ENCODE data around the gene MACROD2. TPM values are rescaled to one million over a fixed set of nuclear protein-coding genes. Genes with fewer than 3 reads are reported as not detected.

Gene MACROD2
- polyA plus RNA-seq, 1 experiment: 0.47 TPM

DNA sequence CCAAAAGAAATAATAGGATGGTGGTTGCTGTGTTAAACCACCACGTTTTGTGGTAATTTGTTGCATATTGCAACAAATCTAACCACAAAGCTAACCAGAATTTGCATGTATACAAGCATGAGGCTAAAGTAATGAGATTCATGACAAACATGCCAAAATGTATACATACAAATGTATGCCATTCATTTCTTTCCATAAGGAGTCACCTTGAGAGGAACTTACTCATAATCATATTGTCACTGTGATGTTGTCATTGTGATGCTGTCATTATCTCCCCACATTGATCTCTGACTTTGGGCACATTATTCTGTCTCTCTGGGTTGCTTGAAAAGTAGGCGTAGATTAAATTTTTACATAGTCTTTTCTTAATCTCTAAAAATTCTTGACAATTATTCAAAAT, 1228.9 kb downstream of the MACROD2 start:
- no peaks in the 10 kb centered on the region for H3K27me3 ChIP-seq (ENCODE audit: control insufficient read depth, insufficient read depth, low read length)
- no peak for DNase-seq (ENCODE audit: low read depth)
- TF ChIP-seq, protein P1, sequence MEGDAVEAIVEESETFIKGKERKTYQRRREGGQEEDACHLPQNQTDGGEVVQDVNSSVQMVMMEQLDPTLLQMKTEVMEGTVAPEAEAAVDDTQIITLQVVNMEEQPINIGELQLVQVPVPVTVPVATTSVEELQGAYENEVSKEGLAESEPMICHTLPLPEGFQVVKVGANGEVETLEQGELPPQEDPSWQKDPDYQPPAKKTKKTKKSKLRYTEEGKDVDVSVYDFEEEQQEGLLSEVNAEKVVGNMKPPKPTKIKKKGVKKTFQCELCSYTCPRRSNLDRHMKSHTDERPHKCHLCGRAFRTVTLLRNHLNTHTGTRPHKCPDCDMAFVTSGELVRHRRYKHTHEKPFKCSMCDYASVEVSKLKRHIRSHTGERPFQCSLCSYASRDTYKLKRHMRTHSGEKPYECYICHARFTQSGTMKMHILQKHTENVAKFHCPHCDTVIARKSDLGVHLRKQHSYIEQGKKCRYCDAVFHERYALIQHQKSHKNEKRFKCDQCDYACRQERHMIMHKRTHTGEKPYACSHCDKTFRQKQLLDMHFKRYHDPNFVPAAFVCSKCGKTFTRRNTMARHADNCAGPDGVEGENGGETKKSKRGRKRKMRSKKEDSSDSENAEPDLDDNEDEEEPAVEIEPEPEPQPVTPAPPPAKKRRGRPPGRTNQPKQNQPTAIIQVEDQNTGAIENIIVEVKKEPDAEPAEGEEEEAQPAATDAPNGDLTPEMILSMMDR (IDR thresholded peaks at IDR 0.05; ENCODE audit: insufficient read depth, low read depth, low read length): no peak
- no peak overlapping the region for H3K4me3 ChIP-seq (ENCODE audit: low read depth, low read length)
- ChIA-PET CTCF (no interaction called here), POLR2A (interaction anchor here (0.7 kb wide), 1 partner anchor 581 kb away, joined by 21 read pairs; no protein-coding TSS in a partner anchor)
- H3K36me3 ChIP-seq (ENCODE audit: control insufficient read depth, insufficient read depth, low read length): no peaks in the 10 kb centered on the region

DNA sequence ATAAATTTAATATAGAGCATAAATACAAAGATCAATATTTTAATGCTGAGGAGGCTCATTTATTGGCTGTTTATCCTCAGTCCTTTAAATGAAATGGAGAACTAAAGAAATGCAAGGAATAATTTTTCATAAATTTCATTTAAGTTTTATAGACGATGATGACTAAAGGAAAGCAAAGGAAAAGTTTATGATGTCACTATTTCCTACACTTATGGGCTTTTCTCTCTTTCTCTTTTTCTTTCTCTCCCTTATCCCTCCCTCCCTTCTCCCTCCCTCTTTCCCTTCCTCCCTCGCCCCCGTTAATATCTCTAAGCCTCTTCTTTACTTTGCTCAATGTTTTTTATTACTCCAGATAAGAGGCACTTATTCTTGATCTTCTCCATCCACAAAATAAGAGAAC, 1231.8 kb downstream of the MACROD2 start:
- Histone ChIP-seq H3K27me3 (ENCODE audit: control insufficient read depth, insufficient read depth, low read length) (no peaks in the 10 kb centered on the region), H3K36me3 (ENCODE audit: control insufficient read depth, insufficient read depth, low read length) (no peaks in the 10 kb centered on the region), H3K4me3 (ENCODE audit: low read depth, low read length) (no peak overlapping the region)
- POLR2A ChIA-PET: no interaction called here
- TF ChIP-seq, protein P1 (IDR thresholded peaks at IDR 0.05; ENCODE audit: insufficient read depth, low read depth, low read length): no peak
- CTCF ChIA-PET: interaction anchor here (0.8 kb wide), 1 partner anchor 10 kb away, joined by 3 read pairs; no protein-coding TSS in a partner anchor
- no peak for DNase-seq (ENCODE audit: low read depth)

DNA sequence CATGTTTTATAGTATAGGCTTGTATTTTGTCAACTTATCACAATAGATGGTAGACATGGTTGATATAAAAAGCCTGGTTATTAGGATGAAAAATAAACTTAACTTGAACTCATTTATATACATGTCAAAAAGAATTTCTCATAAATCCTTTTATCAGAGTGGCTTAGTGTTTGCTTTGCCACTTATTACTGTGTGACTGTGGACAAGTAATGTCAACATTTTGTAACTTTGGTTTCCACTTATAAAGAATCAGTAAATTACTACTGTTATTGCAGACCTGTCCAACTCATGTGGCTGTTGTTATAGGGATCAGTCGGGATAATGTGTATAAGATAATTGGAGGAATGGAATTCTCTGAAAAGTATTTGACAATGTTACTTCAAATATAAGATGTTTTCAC, 1236.9 kb downstream of the MACROD2 start:
- CTCF ChIA-PET: no interaction called here
- Histone ChIP-seq H3K36me3 (ENCODE audit: control insufficient read depth, insufficient read depth, low read length) (no peaks in the 10 kb centered on the region), H3K27me3 (ENCODE audit: control insufficient read depth, insufficient read depth, low read length) (no peaks in the 10 kb centered on the region), H3K4me3 (ENCODE audit: low read depth, low read length) (no peak overlapping the region)
- TF ChIP-seq, protein P1 (IDR thresholded peaks at IDR 0.05; ENCODE audit: insufficient read depth, low read depth, low read length): no peak
- no peak for DNase-seq (ENCODE audit: low read depth)
- POLR2A ChIA-PET: no interaction called here

DNA sequence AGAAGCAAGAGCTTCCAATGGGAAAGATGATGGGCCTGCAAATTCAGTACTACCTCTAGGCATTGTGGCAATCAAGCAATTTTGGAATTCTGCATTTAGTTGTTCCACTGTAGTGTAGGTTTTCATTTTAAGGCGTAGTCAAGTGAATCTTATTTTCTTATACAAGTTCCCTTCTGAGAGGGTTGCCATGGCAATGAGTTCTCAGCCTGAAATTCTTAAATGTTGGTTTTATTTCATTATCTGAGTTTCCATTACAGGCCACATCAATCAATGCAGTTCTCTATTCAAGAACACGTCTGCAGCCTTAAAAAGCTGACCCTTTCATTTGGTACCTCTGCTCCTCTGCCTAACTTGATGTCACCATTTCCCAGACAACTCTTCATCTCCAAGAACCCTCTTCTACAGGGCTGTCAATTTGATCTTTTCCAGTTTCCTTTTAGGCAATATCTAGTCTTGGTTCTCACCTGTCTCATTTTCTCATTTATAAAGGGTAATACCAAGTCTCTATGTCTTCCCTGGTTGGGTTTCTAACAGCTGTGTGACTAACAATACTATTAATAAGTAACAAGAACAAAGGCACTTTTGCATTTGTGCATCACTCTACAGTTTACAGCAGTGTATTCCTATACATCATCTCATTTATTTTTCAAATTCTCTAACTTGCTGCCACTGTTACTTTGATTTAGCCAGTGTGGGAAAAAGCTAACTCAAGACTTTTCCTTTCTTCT, 1240.3 kb downstream of the MACROD2 start:
- no peaks in the 10 kb centered on the region for H3K27me3 ChIP-seq (ENCODE audit: control insufficient read depth, insufficient read depth, low read length)
- no peaks in the 10 kb centered on the region for H3K36me3 ChIP-seq (ENCODE audit: control insufficient read depth, insufficient read depth, low read length)
- DNase-seq (ENCODE audit: low read depth): no peak
- no peak overlapping the region for H3K4me3 ChIP-seq (ENCODE audit: low read depth, low read length)
- TF ChIP-seq, protein P1 (IDR thresholded peaks at IDR 0.05; ENCODE audit: insufficient read depth, low read depth, low read length): no peak
- POLR2A ChIA-PET: no interaction called here
- CTCF ChIA-PET: interaction anchor here (1.1 to 2.5 kb wide), 3 partner anchors 224 to 1045 kb away, joined by 3 to 12 read pairs (median 4); partner anchors contain the start of gene FLRT3

DNA sequence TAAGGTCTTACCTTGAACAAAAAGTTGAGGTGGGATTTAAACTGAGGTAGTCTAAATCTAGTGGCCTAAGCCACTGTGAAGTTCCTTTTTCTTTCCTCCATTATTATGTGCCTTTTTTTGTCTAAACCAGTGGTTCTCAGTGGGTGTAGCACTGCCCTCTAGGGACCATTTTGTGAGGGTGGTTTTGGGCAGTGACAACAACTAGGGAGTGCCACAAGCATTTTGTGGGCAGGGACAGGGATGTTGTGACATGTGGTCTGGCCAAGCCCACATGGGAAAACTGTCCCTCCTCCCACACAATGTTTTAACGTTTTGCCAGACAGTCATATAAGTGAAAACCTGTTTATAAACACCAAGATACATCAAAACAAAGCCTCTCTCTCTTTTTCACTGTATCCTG, 1241.5 kb downstream of the MACROD2 start:
- CTCF ChIA-PET: interaction anchor here (0.6 to 2.5 kb wide), 8 partner anchors 9 to 1006 kb away, joined by 3 to 12 read pairs (median 3); partner anchors contain the start of gene FLRT3
- no peak for DNase-seq (ENCODE audit: low read depth)

More for the DNA sequence above, 1241.5 kb downstream of the MACROD2 start:
- no peaks in the 10 kb centered on the region for H3K36me3 ChIP-seq (ENCODE audit: control insufficient read depth, insufficient read depth, low read length)
- TF ChIP-seq, protein P1 (IDR thresholded peaks at IDR 0.05; ENCODE audit: insufficient read depth, low read depth, low read length): peak; percentile 67
- H3K27me3 ChIP-seq (ENCODE audit: control insufficient read depth, insufficient read depth, low read length): no peaks in the 10 kb centered on the region
- H3K4me3 ChIP-seq (ENCODE audit: low read depth, low read length): no peak overlapping the region
- POLR2A ChIA-PET: interaction anchor here (0.5 kb wide), 1 partner anchor 1088 kb away, joined by 3 read pairs; no protein-coding TSS in a partner anchor

Data from BJ (cell line).